ENCODE data around the gene MEPCE. TPM values are rescaled to one million over a fixed set of nuclear protein-coding genes. Genes with fewer than 3 reads are reported as not detected.

Gene MEPCE
- total and polyA plus RNA-seq, 9 of the 15 experiments (the other 6 are each of a cell fraction or from before 2014, with no cell fraction given) = 10.9 to 76.3 (median 44.1) TPM

GRCh38 chr7:100428199-100428966, 1.2 kb upstream of the MEPCE start, which contains the start of gene ZCWPW1 (continued):
- TF ChIP-seq THRB (CRISPR knock-in tag; conservative IDR thresholded peaks at IDR 0.05) (peak; percentile 99), MBD2 (IDR thresholded peaks at IDR 0.05; ENCODE audit: borderline replicate concordance, low read depth) (peak; percentile 78), ZNF507 (tag; conservative IDR thresholded peaks at IDR 0.05) (no peak), GABPB1 (CRISPR knock-in tag; IDR thresholded peaks at IDR 0.05) (peak; percentile 85), HDAC8 (tag; IDR thresholded peaks at IDR 0.05) (peak; percentile 72; the same call in 1 of the 2 replicates), ZNF778 (CRISPR knock-in tag; IDR thresholded peaks at IDR 0.05) (no peak), HDAC3 (IDR thresholded peaks at IDR 0.05; ENCODE audit: borderline replicate concordance, partially characterized antibody) (peak; percentile 54), ZNF592 (IDR thresholded peaks at IDR 0.05) (peak; percentile 98), CBX8 (IDR thresholded peaks at IDR 0.05; ENCODE audit: borderline replicate concordance, extremely low read depth, low read depth, low read length, poor library complexity, severe bottlenecking) (no peak), EP400 (IDR thresholded peaks at IDR 0.05) (peak; percentile 80), STAT5B (CRISPR knock-in tag; IDR thresholded peaks at IDR 0.05) (no peak), ZNF655 (CRISPR knock-in tag; IDR thresholded peaks at IDR 0.05) (no peak), HINFP (tag; conservative IDR thresholded peaks at IDR 0.05; ENCODE audit: low read depth) (no peak; the same call in 1 of the 2 replicates), ETV5 (CRISPR knock-in tag; IDR thresholded peaks at IDR 0.05; ENCODE audit: low read depth) (peak; percentile 80), POLR2G (IDR thresholded peaks at IDR 0.05; ENCODE audit: low read depth, low read length) (peak; percentile 96), ZNF146 (CRISPR knock-in tag; IDR thresholded peaks at IDR 0.05; ENCODE audit: unreplicated experiment) (peak; percentile 9)
